Stimulated activated CD8-positive, alpha-beta memory T cell treated with anti-CD3 and anti-CD28 coated beads, Interleukin-7, amount 100 ng/mL, for 1 hour (primary cell): ENCODE data around the gene BOD1L1.

Experiments
- DNase-seq, 2 donors: peaks; one replicate each; pipeline ENCODE4 v3.0.0-alpha.2; 2020; ENCODE audit warnings: low read depth in 2 of 2

BOD1L1 gene

DNA sequence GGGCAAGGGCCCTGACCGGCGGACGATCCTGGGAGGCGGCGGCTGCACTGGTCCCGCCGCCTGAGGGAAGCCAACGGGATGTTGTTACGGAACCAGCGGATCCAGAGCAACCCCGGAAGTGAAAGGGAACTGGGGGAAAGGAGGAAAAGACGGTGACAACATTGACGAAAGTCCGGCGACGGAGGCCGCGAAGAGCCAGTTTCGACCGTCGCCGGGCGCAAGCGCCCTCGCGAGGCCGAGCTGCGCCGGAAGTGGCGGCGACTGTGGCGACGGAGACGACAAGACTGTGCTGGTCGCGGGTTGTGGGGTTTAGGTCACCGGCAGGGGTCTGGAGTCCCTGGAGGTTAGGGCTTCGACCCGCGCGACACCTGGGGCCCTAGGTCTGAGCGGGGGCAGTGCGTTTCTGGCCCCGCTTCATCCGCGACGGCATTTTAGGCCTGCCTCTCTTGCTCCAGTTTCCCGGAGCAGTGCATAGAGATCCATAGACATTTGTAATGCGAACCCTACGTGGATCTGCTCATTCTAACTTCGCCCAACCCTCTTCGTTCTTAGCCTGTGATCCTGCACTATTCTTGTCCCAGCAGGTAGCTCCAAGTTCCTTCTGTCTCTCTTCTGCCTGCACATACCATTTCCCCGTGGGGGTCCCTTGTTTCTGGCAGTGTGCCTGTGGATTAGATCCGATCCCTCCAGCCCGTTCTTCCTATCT, at the start of gene BOD1L1:
BOD1L1 (minus strand) TSS at position 120 of the 706 bp plus-strand sequence. CDS start 138 bp downstream, outside the sequence.
- DNase-seq: peak; percentile 51 to 59

DNA sequence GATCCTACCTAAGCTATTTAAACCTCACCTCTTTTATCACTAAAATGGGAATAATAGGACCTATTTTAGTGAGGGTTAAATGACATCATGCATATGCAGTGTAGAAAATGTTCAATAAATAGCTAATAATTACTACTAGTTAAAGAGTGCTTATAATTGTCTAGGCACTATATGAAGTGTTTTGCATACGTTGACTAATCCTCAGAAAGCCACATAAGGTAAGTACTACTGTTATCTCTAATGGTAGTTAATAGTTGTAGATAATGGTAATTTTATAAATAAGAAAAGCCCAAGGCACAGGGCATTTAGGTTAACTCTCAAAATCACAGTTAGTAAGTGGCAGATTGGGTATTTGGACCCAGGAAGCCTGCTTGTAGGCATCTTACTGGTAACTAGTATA, 47.4 kb upstream of the BOD1L1 start:
- no peak for DNase-seq

DNA sequence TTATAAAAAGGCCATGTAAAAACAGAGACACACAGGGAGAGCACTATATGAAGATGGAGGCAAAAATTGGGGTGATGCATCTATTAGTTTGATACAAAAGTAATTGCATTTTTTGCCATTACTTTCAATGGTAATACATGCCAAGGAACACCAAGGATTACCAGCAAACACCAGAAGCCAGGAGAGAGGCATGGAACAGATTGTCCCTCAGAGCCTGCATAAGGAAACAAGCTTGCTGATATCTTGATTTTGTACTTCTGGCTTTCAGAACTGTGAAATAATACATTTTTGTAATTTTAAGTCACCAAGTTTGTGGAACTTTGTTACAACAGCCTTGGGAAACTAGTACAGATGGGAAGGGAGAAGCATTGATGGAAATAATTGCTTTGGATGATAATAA, 45.6 kb upstream of the BOD1L1 start:
- no peak for DNase-seq

DNA sequence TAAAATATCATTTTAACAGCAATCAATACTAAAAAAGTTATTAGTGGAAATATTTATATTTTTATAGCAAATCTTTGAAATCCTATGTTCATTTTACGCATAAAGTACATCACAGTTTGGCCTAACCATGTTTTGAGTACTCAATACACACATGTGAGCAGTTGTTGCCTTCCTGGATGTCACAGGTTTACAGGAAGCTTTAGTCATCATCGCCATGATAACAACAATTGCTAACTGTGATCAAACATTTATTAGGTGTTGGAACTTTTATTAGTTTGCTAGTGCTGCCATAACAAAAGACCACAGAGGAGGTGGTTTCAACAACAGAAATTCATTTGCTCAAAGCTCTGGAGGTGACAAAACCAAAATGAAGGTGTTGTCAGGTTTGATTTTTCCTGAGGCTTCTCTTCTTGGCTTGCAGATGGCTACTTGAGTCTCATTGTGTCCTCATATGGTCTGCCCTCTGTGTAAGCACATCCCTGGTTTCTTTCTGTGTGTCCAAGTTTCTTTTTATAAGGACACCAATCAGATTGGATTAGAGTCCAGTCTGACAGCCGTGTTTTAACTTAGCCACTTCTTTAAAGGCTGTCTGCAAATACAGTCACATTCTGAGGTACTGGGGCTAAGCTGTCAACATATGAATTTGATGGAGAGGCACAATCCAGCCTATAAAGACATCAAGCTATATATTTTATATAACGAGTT, 43.1 kb upstream of the BOD1L1 start:
- DNase-seq: no peak

DNA sequence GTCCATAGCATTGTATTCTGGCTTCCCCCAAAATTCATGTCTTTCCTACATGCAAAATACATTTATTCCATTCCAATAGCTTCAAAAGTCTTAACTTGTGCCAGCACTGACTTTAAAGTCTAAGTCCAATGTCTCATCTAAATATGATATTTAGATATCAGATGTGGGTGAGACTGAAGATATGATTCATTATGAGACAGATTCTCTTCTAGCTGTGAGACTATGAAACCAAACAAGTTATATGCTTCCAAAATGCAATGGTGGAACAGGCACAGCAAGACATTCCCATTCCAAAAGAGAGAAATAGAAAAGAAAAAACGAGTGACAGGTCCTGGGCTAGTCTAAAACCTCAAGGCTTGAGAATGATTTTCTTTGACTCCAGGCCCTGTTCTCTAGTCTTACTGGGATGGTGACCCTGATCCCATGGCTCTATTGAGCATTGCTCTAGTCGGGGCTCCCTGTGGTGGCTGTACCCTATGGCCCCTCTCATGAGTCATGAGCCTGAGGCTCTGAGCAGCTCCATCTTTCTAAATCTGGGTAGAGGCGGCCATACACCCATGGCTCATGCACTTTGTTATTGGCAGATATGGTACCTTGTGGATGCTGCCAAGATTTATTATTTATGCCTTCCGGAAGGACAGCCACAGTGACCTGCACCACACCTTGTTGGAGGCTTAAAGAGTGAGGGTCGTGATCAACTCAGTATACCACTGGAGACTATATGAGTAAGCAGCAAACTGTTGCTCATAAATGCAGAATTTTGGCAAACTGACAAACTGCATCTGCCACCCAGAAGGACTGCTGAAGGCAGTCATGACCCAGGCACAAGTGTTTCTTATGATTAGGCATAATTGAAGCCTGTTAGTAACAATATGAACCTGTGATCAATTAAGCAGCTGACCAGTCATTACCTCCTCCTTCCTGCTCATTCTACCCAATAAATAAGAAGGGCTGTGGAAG, 38.5 kb upstream of the BOD1L1 start:
- no peak for DNase-seq

DNA sequence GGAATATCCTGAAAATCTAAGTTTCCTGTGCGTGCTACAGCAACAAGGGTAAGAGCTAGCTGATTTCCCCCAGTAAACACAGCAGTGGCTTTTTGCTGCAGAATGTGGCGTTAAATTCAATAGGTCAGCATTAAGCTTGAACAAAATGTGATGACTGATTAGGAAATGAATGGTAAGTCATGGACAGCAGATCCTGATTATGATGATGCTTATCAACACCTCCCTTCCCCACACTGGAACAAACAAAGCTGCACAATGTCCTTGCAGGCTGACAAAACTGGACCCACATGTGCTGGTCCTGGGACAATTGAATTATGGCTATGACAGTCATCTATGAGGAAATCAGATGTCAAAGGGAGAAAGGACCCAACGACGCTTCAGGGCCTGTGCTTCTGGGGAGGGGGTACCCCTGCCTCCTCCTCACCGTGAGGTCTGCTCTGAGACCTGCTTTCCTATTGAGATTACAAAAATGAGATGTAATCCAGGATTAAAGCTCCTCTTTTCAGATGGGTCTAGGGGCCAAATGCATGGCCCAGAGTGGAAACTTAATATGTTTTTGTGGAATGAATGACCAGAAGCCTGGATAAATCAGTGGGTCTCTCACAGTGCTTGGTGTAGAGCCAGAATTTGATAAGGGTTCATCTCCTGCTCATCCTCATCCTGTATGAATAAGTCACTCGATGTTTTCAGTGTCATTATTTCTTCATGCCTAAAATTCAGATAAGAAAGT, 32.0 kb upstream of the BOD1L1 start:
- no peak for DNase-seq

DNA sequence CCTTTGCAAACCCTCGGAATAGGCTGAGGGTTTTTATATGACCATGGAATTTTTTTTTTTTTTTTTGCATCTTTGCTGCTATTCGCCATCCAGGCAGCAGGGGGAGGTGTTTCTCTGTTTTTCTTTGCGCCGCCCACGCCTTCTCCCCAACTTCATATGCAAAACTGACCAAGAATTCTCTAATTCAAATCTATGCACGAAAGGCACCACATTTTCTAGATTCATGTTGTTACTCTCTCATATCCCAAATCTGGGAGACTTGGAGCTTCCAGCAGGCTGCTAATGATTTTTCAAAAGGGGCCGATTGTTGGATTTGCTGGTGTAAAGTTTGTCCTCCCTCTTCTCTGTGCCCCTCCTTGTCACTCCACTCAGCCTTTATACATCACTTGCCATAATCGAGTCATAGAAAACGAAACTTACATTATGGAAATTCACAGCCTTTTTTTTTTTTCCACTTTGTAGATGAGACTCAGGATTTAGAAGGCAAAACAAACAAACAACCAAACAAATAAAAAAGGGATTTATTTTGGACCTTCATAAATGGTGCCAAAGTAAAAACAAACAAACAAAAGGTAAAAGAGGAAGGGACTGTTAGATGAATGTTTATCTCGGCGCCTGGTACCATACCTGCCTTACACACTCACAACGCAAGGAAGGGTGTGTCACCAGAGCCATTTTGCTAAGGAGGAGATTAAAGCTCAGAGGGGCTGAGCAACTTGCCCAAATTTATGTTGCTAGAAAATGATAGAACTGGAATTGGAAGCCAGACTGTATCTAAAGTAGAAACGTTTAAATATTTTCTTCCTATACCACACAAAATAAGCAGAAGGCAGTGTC, 29.3 kb upstream of the BOD1L1 start:
- DNase-seq: peak; percentile 27 to 51

DNA sequence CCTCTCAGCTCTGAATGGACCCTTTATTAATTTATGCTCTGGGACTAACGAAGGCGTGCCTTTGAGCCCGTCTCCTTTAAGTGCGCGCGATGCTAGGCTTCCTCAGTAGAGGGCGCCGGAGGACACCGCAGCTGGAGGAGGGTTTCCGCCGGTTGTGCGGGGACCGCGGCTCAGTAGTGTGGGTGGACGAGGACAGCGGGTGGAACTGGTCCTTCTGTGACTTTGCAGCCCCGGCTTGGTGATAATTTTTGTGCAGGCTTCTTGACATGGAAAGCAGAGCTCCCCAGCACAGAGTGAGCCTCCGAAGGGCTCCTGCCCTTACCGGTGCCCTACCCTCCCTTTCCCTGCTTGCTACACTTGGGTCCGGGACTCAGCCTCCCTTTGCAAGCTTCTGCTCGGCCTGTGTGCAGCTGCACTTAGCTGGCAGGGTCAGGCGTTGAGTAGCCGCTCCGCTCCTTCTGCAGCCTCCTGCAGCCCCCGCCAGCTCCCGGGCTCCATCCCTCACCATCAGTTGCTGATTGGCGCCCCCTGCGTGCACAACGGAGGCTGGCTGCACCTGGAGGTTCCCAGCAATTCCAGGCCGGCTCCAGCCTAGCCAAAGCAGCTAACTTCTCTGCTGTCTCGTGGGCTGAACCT, 26.8 kb upstream of the BOD1L1 start:
- peak; percentile 45 to 70 for DNase-seq

DNA sequence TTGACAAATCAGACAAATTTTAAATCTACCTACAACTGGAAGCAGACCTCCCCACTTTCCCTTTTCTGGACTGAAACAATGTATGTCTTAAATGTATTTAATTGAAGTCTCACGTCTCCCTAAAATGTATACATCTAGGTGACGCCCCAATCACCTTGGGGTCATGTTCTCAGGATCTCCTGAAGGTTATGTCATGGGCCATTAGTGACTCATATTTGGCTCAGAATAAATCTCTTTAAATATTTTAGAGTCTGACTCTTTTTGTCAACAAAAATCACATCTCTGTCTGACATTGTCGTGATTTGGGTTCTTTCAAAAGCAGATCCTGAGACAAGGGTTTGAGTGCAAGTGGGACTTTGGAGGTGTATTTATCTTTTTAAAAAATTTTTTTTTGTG, 26.2 kb upstream of the BOD1L1 start:
- no peak for DNase-seq

DNA sequence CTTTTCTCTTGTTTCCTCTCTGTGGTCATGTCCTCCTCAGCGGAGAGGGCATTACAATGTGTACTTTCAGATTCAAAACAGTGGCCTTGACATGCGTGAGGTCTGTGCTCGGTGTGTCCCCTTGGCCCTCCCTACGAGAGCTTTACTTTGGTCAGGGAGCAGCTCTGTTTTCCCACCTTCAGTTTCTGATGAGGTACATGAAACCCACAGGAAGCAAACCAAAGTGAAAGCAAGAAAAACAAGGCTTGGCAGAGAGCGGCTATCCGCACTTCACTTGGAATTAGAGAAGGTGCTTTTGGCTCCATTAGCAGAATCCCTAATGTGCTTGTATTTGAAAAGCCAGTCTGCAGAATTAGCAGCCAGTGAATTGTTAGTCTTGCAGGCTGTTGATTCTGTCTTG, 19.5 kb upstream of the BOD1L1 start:
- DNase-seq: no peak

DNA sequence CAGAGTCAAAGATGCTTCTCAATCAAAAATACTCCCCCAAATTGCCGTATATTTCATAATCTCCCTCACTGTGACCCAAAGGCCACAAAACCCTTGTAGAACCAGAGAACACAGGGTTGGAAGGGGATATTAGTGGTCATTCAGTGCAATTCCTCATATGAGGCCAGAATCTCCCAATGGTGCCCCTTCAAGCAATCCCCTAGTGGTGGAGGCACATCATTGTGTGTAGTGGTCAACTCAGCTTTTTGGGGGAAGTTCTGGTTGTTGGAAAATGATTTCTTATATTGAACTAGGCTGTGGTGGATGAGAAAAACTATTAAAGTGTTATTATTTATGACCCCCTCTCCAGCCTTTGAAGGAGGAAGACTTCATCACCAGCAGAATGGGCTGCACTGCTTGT, 17.6 kb upstream of the BOD1L1 start:
- no peak for DNase-seq

DNA sequence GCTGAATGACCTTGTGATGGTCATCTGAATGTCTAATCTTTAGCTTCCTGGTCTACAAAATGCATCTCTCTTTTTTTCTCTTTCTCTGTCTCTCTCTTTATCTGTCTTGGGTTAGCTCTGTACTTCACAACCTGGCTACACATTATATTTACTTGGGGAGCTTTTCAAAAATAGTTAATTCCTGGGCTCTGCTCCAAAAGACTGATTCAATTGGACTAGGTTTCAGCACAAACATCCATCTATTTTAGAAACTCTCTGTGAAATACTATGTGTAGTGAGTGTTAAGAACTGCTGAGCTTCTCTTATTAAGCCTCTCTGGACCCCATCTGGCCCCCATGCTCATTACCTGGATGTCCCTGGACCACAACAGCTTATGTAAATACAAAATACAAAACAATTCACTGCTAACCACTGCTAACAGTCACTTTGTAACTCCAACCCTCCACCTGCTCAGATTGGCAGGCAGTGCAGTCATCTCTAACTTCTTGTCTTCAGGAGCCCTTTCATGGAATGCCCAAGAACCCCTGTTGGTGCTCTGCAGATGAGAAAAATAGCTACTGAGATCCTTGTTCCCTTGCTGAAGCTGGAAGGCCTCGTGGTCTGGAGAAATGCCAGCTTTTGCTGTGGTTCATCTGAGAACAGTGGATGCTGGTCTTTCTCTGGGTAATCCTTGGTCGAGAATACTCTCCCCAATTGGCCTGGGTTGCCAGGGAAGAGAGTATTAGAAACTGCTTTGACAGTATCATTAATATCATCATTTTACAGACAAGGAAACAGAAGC, 14.8 kb upstream of the BOD1L1 start:
- no peak for DNase-seq

DNA sequence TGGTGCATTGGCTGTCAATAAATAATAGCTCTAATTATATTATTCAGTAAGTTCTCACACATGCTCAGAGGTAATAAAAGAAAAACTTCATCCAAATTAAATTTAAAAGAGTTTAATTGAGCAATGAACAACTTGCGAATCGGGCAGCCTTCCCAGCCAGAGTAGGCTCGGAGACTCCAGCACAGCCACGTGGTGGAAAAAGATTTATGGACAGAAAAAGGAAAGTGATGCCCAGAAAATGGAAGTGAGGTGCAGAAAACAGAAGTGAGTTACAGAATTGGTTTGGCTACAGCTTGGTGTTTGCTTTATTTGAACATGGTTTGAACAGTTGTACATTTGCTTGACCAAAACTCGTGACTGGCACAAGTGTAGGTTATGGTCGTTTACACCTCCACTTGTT, 13.6 kb upstream of the BOD1L1 start:
- no peak for DNase-seq

DNA sequence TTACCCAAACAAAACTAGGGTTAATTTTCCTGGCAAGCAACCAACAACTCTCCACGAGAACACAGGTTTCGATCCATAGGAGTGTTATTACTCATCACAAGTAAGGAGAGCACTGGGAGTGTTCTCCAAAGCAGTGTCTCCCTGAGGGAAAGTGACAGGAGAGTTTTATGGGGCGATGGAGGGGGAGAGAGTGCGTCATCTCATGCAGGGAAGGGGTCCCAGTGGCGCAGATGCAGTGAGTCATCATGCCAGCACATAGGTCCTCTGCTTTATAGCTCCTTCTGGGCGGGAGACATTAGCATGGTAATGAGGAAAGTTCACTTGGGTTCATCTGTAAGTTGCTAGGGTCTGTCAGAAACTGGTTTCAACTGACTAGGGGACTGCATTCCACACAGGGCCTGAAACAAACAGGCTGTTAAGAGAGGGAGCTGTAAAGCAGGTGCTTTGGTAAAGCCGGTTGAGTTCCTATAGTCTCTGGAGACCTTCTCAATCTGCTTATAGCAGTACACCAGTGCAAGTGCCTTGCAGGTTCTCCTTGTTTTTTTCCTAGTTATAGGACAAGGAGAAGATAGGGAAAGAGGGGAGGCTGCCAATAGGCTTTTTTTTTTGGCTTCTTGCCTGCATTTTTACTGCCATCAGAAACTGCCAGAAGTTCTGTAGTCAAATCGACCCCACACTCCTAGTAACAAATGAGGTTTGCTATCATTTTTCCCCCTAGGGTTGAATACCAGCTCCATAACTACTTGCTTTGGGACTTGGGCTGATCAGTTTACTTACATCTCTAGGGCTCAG, 12.8 kb upstream of the BOD1L1 start:
- DNase-seq: no peak

DNA sequence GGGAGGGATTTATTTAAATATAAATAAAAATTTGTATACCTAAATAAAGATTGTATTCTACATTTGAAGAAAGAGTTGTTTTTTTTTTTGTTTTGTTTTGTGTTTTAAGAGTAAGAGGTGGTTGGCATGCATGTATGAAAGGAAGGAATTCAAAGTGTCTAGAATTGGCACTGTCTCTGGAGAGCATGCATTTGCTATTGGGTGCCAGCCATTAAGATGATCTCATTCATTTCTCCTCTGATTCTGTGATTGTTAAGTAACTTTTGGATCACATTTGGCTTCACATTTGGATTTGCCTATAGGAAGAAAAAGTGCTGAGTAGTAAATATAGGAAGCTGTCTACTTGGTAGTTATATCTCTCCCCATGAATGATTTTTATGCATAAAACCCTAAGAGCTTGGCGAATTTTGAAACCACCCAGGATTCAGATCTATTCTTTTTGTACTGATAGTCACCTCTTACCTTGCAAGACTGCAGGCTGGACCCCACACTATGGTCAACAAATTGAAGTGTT, 7.8 kb upstream of the BOD1L1 start:
- DNase-seq: no peak

DNA sequence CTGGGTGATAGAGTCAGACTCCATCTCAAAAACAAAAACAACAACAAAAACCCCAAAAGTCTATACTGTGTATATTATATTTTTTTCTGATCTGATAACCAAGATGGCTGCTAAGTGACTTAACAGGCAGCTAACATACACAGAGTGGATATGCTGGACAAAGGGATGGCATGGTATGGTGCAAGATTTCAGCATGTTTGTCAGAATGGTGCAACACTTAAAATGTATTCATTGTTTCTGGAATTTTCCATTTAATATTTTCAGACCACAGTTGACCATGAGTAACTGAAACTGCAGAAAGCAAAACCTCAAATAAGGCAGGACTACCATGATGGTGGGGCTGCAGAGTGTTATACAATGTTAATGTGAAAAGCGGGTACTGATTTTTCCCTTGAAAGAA, 6.1 kb upstream of the BOD1L1 start:
- DNase-seq: no peak

DNA sequence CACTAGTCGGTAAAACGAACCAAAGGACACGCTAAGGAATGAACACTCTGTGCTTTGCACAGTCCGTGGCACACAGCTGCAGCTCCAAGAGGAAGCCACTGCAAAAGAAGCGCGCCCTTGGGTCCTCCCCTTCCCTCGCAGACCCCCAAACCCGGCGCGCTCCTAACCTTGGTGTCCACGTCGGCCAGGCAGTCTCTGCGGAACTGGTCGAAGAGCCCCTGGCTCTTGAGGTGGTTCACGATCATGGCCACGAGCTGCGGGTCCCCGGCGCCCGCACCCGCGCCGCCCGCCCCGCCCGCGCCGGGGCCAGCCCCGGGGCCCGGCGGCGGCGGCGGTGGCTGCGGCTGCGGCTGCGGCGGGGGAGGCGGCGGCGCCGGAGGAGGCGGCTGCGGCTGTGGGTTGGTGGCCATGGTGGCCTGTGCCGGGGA, 333 bp downstream of the BOD1L1 start:
- no peak for DNase-seq

DNA sequence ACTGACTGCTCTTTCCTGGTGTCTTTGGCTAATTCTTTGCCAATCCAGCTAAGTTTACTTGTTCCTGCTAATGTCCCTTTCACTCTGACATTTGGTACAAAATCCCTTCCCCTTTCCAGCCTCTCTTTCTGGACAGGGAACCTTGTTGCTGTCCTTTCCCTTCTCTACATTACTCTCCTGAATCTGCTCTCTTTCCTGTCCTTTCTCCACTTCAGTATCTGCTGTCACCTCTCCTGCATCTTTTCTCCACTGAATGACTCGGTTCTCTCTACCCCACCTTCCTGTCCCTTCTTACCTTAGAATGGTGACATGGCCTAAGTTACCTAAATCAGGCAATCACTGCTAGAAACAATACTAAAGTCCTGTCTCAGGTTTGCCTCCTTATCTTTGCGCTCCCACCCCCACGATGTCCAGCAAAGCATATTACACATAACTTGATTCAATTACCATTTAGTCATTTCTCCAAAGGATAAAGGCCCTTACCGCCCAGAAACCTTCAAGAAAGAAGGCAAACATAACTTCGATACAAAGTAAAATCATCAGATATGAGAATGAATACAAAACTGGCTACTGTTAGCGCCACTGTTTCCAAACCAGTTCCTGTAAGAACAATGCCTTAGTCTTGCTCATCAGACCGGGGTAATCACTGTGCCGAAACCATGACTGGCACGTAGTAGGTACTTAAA, 890 bp downstream of the BOD1L1 start:
- no peak for DNase-seq
